Esophagus muscularis mucosa (tissue), 4 donors: ENCODE data around the gene EP400.

Experiments used
- EP300 ChIP-seq: sonication (generic); formaldehyde crosslinking; IDR thresholded peaks from one replicate; pipeline ENCODE4 v1.6.1; 2017; ENCODE audit warnings: antibody characterized with exemption
- POLR2A ChIP-seq: fragments of 450-650 bp; IDR thresholded peaks from one replicate; pipeline ENCODE4 v1.6.1; 2017; ENCODE audit warnings: antibody characterized with exemption, moderate library complexity, mild to moderate bottlenecking, low read depth
- POLR2AphosphoS5 ChIP-seq, 2 donors: sonication (generic); formaldehyde crosslinking; IDR thresholded peaks; one replicate each; pipeline ENCODE4 v1.6.1; 2017; ENCODE audit warnings: antibody characterized with exemption in 2 of 2
- TF ChIP-seq, protein P1 (sequence below), 3 experiments: fragments of 200-600 bp in 2 of 3; fragments of 450-650 bp in 1 of 3; sonication (generic) in 2 of 3; IDR thresholded peaks; one replicate each; pipeline ENCODE4 v1.5.1; 2017 to 2019; ENCODE audit warnings: antibody characterized with exemption in 3 of 3, mild to moderate bottlenecking in 2 of 3, moderate library complexity in 1 of 3

DNA sequence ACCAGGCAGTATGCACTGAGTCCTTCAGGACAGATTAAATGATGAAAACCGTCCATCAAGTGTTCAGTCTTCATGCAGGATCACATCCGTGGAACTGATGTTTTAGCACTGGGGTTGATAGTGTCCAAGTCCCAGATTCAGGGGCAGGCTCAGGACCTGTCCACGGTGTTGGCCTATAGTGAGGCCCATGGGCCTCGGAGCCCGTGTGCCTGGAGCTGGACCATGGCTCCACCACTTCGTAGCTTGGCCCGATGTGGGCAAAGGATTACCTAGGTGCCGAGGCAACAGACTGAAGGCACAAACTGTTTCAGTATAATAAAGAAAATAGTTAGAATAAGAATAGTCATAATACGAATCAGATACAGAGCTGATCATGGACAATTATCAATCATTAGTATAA is 152.6 kb downstream of the EP400 start:
- TF ChIP-seq POLR2A = no peak
- TF ChIP-seq, protein P1, sequence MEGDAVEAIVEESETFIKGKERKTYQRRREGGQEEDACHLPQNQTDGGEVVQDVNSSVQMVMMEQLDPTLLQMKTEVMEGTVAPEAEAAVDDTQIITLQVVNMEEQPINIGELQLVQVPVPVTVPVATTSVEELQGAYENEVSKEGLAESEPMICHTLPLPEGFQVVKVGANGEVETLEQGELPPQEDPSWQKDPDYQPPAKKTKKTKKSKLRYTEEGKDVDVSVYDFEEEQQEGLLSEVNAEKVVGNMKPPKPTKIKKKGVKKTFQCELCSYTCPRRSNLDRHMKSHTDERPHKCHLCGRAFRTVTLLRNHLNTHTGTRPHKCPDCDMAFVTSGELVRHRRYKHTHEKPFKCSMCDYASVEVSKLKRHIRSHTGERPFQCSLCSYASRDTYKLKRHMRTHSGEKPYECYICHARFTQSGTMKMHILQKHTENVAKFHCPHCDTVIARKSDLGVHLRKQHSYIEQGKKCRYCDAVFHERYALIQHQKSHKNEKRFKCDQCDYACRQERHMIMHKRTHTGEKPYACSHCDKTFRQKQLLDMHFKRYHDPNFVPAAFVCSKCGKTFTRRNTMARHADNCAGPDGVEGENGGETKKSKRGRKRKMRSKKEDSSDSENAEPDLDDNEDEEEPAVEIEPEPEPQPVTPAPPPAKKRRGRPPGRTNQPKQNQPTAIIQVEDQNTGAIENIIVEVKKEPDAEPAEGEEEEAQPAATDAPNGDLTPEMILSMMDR (IDR thresholded peaks at IDR 0.05) = no peak
- no peak for TF ChIP-seq EP300
- no peak for TF ChIP-seq POLR2AphosphoS5 (IDR thresholded peaks at IDR 0.05)
